Activated CD4-positive, alpha-beta T cell treated with anti-CD3 and anti-CD28 coated beads, Interleukin-2, amount 10 ng/mL, durations not matched to agents 24 days and 14 days (primary cell): ENCODE measurements around the gene PEX12. TPM values are rescaled to one million over a fixed set of nuclear protein-coding genes. Genes with fewer than 3 reads are reported as not detected.
"Not testable (repeated sequence)": the region's sequence is repeated elsewhere in the genome, so short reads cannot be mapped to it uniquely, and the experiment has no call there.

ENCODE experiments used
- DNase-seq: peaks from one replicate; pipeline ENCODE4 v3.0.0; 2022
- H3K27ac Mint-ChIP-seq: one replicate; pipeline ENCODE4 v1.8.0; 2022; ENCODE audit warnings: mild to moderate bottlenecking, mixed read lengths
- H3K27me3 Mint-ChIP-seq: one replicate; pipeline ENCODE4 v1.8.0; 2022; ENCODE audit warnings: mixed read lengths
- H3K36me3 Mint-ChIP-seq: one replicate; pipeline ENCODE4 v1.8.0; 2022; ENCODE audit warnings: low read depth, mild to moderate bottlenecking, mixed read lengths
- H3K4me1 Mint-ChIP-seq: one replicate; pipeline ENCODE4 v1.8.0; 2021; ENCODE audit warnings: mixed read lengths
- H3K4me3 Mint-ChIP-seq: one replicate; pipeline ENCODE4 v1.8.0; 2022; ENCODE audit warnings: mild to moderate bottlenecking, moderate library complexity, mixed read lengths
- H3K9me3 Mint-ChIP-seq: one replicate; pipeline ENCODE4 v1.8.0; 2021; ENCODE audit warnings: mixed read lengths
- intact Hi-C: fragments of 100-400 bp; cut with micrococcal nuclease; formaldehyde crosslinking; loops from one replicate; pipeline ENCODE4 v1.15.1; 2023
- total RNA-seq: library from RNA; stranded (reverse); gene quantifications from 2 replicates; pipeline ENCODE4 v1.2.3, GENCODE V29; 2022

PEX12 gene
- total RNA-seq, 1 donor from 2014 or later, result 4.8 TPM

DNA sequence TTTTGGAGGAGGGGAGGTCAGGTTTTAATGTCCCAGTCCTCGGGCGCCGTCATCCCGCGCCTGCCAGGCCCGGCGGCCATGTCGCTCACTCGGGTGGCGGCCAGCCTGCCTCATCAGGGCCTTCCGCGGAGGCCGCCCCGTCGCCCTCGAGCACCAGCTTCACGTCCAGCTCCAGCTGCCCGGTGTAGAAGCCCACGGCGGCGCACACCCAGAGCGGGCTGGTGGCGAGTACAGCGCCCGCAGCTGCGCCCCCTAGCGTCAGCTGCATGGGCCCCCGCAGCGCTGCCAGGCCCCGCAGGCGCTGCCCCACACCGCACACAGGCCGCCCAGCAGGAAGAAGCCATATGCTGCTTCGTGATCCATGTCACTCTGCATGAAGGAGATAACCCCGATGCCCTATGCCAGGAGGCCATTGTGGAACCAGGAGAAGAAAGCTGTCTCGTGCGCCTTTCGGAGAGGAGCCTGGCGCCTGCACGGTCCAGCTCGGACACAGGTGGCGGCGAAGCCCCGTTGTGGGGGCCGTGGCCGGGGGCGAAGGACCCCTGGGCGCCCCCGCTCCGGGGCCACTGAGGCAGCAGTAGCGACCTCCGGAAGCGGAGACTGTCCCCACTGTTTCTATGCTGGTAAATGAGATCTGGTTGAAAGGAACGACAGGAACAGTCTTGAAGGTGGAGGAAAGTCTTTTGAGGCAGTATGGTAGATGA lies 18.3 kb upstream of the PEX12 start:
- DNase-seq, result no peak
- Mint-ChIP-seq H3K27me3 (no peaks in the 10 kb centered on the region), H3K4me1 (peaks cover 11% of the 10 kb centered on the region), H3K9me3 (no peaks in the 10 kb centered on the region), H3K4me3 (no peak overlapping the region), H3K27ac (no peak overlapping the region), H3K36me3 (peaks cover 55% of the 10 kb centered on the region)
- intact Hi-C loops, result no loop called here

DNA sequence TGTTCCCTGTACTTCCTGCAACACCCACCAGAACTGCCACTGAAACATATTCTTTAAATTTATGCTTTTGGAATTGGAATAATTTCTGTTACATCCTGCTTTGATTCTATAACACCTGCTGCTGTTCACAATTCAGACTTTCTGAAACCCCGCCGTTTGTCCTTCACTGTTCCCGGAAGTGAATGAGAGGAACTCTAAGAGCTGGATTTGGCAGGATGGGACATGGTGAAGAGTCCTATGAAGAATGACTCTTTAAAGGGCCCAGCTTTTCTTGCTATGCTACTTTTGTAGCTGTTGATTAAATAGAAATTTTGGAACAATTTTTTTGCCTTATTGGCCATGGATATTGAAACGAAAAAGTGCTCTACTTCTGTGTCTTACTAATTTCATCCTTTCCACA lies 17.7 kb upstream of the PEX12 start:
- peaks cover 55% of the 10 kb centered on the region for H3K36me3 Mint-ChIP-seq
- H3K27me3 Mint-ChIP-seq, result no peaks in the 10 kb centered on the region
- peaks cover 11% of the 10 kb centered on the region for H3K4me1 Mint-ChIP-seq
- H3K9me3 Mint-ChIP-seq, result no peaks in the 10 kb centered on the region
- DNase-seq, result no peak
- no peak overlapping the region for H3K4me3 Mint-ChIP-seq
- intact Hi-C loops, result no loop called here
- no peak overlapping the region for H3K27ac Mint-ChIP-seq

DNA sequence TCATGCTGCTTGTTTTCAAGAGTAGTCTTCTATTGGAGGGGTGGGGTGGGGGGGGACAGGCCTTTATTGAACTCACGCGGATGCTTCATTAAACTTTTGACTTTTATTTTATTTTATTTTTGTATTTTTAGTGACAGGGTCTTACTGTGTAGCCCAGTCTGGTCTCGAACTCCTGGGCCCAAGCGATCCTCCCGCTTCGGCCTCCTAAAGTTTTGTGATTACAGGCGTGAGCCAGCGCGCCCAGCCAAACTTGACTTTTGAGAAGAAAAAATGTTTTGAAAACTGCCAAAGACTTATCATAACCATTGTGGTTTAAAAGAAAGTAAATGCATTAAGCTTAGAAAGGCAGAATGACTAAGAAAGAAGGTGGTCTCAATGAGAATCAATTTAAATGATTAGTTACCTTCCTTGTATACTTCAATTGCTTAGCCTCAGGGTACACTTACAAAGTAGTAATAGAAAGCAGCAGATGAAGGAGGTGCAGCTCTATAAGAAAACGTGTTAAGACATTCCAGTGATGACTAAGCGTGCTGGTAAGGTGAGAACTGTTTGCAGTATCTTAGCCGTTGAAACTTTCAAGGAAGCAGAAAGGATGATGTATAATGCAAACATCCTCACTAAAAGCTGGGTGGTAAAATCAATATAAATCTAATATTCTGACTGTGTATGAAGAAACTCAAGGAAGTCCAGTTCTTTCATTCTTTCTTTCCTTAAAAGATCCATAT lies 10.0 kb upstream of the PEX12 start:
- H3K4me3 Mint-ChIP-seq, result peak overlapping the region; percentile 98
- peaks cover 8% of the 10 kb centered on the region for H3K36me3 Mint-ChIP-seq
- no peaks in the 10 kb centered on the region for H3K9me3 Mint-ChIP-seq
- H3K4me1 Mint-ChIP-seq, result peaks cover 26% of the 10 kb centered on the region
- H3K27me3 Mint-ChIP-seq, result peaks cover 11% of the 10 kb centered on the region
- DNase-seq, result no peak
- intact Hi-C loops, result loop anchor here (10.0 kb wide), 1 partner anchor 956 kb away; the partner anchor contains the start of gene GGNBP2
- H3K27ac Mint-ChIP-seq, result peak overlapping the region; percentile 98

DNA sequence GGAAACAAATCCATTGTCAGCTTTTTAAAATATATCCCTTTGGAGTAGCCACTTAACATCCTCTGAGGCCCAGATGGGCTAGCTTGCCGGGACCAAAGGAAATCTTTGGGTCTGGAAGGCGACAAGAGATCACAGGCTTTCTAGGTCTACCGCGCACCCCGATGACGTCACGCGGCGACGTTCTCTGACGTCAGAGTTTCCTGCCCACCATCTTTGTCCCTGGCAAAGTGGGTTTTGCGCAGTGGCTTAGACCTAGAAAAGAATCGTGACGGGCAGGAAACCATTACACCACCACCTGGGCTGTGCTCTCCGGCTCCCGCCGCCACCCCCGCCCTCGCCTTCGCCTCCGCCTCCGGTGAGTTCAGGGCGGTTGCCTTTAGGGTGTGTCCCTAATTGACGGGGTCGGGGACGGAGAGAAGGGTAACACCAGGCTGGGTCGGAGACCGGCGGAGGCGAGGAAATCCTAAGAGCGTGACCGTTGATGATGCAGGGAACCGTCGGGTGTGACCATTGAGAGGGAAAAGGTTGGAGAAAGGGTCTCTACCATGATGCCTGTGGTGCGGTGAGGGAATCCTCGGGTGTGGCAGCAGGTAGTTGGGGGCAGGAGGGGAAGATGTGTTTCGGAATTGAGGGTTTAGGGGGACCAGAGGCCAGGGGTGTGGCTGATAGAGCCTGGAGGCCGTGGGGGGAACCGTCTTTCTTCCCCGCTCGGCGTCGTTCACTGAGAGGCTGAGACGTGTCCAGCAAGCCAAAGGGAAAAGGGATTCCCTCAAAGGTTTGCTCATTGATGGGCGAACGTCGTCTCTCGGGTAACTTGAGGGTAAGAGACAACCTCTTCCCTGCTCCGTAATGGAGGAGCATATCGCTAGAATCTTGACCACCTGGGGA lies 8.9 kb upstream of the PEX12 start, which contains the start of gene AP2B1:
TSS of gene AP2B1 (plus strand) at position 249 of the 888 bp plus-strand sequence. CDS start 6,709 bp downstream, outside the sequence.
- H3K27ac Mint-ChIP-seq, result peak within 1 kb of the TSS; percentile 98
- H3K9me3 Mint-ChIP-seq, result no peaks in the 10 kb centered on the region
- DNase-seq, result peak; percentile 99
- H3K36me3 Mint-ChIP-seq, result peaks cover 8% of the 10 kb centered on the region
- H3K4me1 Mint-ChIP-seq, result peaks cover 24% of the 10 kb centered on the region
- H3K27me3 Mint-ChIP-seq, result peaks cover 12% of the 10 kb centered on the region
- intact Hi-C loops, result loop anchor here (1.0 to 10.0 kb wide), 5 partner anchors 9 to 957 kb away; partner anchors contain the start of genes GGNBP2, PEX12 and SLFN12L
- peak within 1 kb of the TSS; percentile 98 for H3K4me3 Mint-ChIP-seq

DNA sequence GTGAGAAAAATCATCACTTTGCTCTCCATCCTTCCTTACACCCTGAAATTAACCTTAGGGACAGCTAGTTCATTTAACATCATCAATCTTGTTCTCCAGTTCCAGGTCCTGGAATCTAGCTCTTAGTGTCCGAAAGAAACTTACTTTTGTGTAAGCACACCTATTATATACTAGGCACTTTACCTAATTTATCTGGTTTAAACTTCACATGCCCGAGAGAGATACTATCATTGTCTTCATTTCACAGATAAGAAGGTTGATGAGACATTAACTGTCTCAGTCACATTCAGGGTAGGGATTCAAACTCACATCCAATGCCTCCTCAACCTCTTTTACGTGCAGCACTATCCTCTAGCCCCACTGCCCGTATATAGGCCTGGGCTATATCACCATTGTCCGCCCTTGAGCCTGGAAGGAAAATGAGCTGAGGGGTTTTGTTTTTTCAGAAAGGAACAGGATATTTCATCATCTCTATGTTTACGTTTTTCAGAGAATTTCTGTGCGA lies 8.2 kb upstream of the PEX12 start:
- peak overlapping the region; percentile 98 for H3K4me3 Mint-ChIP-seq
- intact Hi-C loops, result loop anchor here (1.0 to 10.0 kb wide), 5 partner anchors 8 to 958 kb away; partner anchors contain the start of genes GGNBP2, PEX12 and SLFN12L
- H3K27ac Mint-ChIP-seq, result peak overlapping the region; percentile 98
- peaks cover 6% of the 10 kb centered on the region for H3K36me3 Mint-ChIP-seq
- H3K27me3 Mint-ChIP-seq, result peaks cover 12% of the 10 kb centered on the region
- H3K4me1 Mint-ChIP-seq, result peaks cover 24% of the 10 kb centered on the region
- no peak for DNase-seq
- H3K9me3 Mint-ChIP-seq, result no peaks in the 10 kb centered on the region

DNA sequence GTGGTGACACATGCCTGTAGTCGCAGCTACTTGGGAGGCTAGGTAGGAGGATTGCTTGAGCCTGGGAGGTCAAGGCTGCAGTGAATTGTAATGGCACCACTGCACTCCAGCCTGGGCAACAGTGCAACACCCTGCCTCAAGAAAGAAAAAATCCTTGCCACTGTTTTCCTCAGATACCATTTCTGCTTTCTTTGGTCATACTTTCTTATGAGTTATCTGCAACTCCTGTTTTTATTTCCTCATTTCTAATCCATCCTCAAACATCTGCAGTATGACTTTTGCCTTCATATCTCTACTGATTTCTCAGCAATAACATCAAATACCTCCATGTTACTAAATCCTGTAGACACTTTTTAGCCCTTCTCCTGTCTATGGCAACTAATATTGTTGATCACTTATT lies 5.7 kb upstream of the PEX12 start:
- Mint-ChIP-seq H3K36me3 (peaks cover 5% of the 10 kb centered on the region), H3K27ac (no peak overlapping the region), H3K4me3 (no peak overlapping the region), H3K27me3 (peaks cover 12% of the 10 kb centered on the region), H3K4me1 (peaks cover 14% of the 10 kb centered on the region), H3K9me3 (no peaks in the 10 kb centered on the region)
- no peak for DNase-seq
- intact Hi-C loops, result loop anchor here (10.0 kb wide), 1 partner anchor 961 kb away; the partner anchor contains the start of gene GGNBP2

DNA sequence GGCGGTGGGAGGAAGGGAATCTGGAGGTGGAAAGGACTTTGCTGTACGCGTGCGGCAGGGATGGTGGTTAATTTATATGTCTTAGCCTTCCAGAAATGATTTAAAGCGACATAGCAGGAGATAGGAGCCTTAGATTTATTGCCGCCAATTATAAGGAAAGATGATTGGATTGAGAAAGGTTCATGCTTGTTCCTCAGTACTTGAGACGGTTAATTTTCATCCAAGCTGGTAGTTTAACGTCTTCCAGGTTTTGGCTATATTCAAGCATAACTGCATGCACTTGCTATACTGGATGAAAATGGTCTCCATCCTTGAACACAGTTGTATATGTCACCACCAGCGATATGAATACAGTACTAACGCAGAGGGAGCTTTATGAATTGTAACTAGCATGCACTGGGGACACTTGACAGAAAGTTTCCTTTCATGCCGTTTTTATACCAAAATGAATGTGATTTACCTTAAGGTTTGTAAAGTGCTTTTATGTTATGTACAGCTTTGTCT lies 610 bp upstream of the PEX12 start:
- H3K27ac Mint-ChIP-seq, result peak overlapping the region; percentile 91
- peaks cover 14% of the 10 kb centered on the region for H3K36me3 Mint-ChIP-seq
- H3K27me3 Mint-ChIP-seq, result peaks cover 5% of the 10 kb centered on the region
- DNase-seq, result no peak
- H3K4me3 Mint-ChIP-seq, result peak overlapping the region; percentile 94
- intact Hi-C loops, result loop anchor here (1.0 kb wide), 2 partner anchors 8 to 11 kb away; partner anchors contain the start of gene AP2B1
- no peaks in the 10 kb centered on the region for H3K9me3 Mint-ChIP-seq
- H3K4me1 Mint-ChIP-seq, result peaks cover 24% of the 10 kb centered on the region

DNA sequence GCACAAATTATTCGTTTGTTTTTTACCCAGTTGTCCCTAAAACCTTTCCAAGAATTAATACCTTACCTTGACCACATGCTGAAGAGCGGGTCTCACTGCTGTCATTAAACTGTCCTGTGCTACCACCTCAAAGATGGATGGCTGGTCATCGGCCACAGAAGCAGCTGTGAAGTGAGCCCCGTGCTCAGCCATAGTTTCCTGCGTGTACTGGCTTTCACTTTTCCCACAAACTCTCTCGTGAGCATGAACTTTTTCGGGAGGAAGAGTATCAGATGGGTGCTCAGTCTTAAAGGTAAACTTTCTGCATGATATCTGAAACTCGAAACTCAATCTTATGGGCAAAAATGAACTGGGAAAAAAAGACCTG lies 558 bp downstream of the PEX12 start:
- Mint-ChIP-seq H3K27me3 (no peaks in the 10 kb centered on the region), H3K27ac (peak overlapping the region; percentile 91), H3K9me3 (no peaks in the 10 kb centered on the region), H3K4me1 (peaks cover 24% of the 10 kb centered on the region), H3K36me3 (peaks cover 14% of the 10 kb centered on the region), H3K4me3 (peak overlapping the region; percentile 94)
- DNase-seq, result peak; percentile 73
- intact Hi-C loops, result loop anchor here (1.0 kb wide), 2 partner anchors 9 to 10 kb away; partner anchors contain the start of gene AP2B1

DNA sequence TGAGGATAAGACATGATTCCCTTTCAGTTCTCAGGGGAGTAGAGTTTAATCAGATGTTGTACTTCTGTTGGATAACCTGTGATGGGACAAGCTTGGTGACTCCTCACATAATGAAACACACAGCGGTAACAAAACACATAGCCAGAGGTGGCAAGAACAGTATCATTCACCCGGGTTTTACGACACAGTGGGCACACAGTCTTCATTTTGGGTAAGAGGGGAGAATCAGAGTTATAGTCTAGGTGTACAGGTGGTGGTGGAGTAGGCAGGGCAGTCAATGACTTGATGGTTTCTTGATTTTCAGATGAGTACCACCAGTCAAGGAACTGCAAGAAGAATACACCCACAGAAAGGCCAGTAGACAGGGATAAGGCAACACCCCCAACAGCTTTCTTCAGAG lies 2.6 kb downstream of the PEX12 start:
- DNase-seq, result no peak
- no peak overlapping the region for H3K4me3 Mint-ChIP-seq
- intact Hi-C loops, result no loop called here

DNA sequence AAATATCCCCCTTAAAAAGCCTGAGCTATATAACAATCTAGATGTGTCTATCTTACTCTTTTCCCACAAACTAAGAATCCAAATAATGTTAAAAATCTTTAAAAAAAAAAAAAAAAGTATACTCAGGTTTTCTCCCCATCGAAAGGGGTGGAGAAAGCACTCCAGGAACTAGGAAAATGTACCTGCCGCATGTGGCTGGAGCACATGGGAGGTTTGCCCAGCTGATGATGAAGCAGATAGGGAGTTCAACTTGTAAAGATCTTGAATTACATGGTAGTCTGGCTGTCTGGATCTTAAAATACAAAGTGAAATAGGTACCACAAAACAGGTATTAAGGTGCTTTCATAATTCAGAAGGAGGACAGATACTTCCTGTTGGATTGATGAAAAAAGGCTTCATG lies 9.0 kb downstream of the PEX12 start:
- Mint-ChIP-seq H3K4me1 (peaks cover 21% of the 10 kb centered on the region), H3K27ac (peak overlapping the region; percentile 44), H3K9me3 (no peaks in the 10 kb centered on the region), H3K36me3 (peaks cover 8% of the 10 kb centered on the region), H3K4me3 (peak overlapping the region; percentile 83), H3K27me3 (peaks cover 10% of the 10 kb centered on the region)
- DNase-seq, result no peak
- intact Hi-C loops, result no loop called here

More for the DNA sequence above, 2.6 kb downstream of the PEX12 start:
- Mint-ChIP-seq H3K36me3 (peaks cover 14% of the 10 kb centered on the region), H3K9me3 (no peaks in the 10 kb centered on the region), H3K4me1 (peaks cover 24% of the 10 kb centered on the region), H3K27ac (peak overlapping the region; percentile 38), H3K27me3 (no peaks in the 10 kb centered on the region)

DNA sequence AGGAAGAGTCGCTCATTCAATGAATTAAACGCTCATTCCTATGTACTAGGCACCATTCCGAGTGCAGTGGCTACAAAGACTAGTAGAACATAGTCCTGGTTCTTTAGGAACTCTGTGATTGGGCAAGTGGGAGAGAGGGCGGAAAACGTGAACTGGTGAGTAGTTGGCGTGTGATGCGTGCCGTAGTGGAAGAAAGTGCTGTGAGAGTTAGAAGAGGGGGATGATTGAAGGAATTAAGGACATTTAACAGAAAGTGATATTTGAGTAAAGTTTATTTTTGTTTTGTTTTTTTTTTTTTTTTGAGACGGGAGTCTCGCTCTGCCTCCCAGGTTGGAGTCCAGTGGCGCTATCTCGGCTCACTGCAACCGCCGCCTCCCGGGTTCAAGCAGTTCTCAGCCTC lies 9.8 kb downstream of the PEX12 start:
- Mint-ChIP-seq H3K4me3 (peak overlapping the region; percentile 83), H3K27me3 (peaks cover 14% of the 10 kb centered on the region), H3K4me1 (peaks cover 21% of the 10 kb centered on the region), H3K27ac (peak overlapping the region; percentile 89), H3K36me3 (peaks cover 6% of the 10 kb centered on the region), H3K9me3 (no peaks in the 10 kb centered on the region)
- intact Hi-C loops, result loop anchor here (1.0 kb wide), 3 partner anchors 10 to 31 kb away; partner anchors contain the start of genes AP2B1, PEX12 and SLFN12L
- DNase-seq, result peak; percentile 75

DNA sequence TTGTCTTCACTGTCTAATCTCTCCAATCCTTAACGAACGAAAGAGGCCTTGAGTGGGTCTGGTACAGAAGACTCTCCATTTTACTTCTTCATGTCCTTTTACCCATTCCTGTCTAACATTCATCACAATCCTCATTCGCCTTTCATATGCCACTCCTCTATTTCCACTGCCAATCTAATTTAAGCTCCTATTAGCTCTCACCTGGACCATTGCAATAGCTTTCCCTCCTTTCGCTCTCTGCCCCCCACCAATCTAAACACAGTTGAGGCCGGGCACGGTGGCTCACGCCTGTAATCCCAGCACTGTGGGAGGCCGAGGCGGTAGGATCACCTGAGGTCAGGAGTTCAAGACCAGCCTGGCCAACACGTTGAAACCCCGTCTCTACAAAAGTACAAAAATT lies 11.4 kb downstream of the PEX12 start:
- no peaks in the 10 kb centered on the region for H3K9me3 Mint-ChIP-seq
- no peak for DNase-seq
- H3K36me3 Mint-ChIP-seq, result peaks cover 6% of the 10 kb centered on the region
- intact Hi-C loops, result no loop called here
- peaks cover 21% of the 10 kb centered on the region for H3K4me1 Mint-ChIP-seq
- peak overlapping the region; percentile 29 for H3K27ac Mint-ChIP-seq
- peaks cover 18% of the 10 kb centered on the region for H3K27me3 Mint-ChIP-seq
- peak overlapping the region; percentile 83 for H3K4me3 Mint-ChIP-seq

DNA sequence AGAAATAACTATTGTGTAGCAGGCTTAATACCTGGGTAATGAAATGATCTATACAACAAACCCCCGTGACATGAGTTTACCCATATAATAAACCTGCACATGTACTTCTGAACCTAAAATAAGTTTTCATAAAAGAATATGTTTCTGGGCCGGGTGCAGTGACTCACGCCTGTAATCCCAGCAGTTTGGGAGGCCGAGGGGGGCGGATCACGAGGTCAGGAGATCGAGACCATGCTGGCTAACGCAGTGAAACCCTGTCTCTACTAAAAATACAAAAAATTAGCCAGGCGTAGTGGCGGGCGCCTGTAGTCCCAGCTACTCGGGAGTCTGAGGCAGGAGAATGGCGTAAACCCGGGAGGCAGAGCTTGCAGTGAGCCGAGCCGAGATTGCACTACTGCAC lies 15.2 kb downstream of the PEX12 start:
- H3K4me3 Mint-ChIP-seq, H3K9me3 Mint-ChIP-seq, intact Hi-C loops, H3K27ac Mint-ChIP-seq, H3K36me3 Mint-ChIP-seq, DNase-seq: not testable (repeated sequence)
- H3K27me3 Mint-ChIP-seq, result peaks cover 34% of the 10 kb centered on the region
- H3K4me1 Mint-ChIP-seq, result peaks cover 12% of the 10 kb centered on the region
